OCI-LY1 (cell line): ENCODE results near the gene METTL18.

ENCODE experiments used
- H2AFZ ChIP-seq: fragments of 200-600 bp; sonication (generic), shearing (Covaris generic); 2 replicates; pipeline ENCODE4 v1.6.0; 2014; ENCODE audit warnings: antibody characterized with exemption, mild to moderate bottlenecking, low read length
- H3F3A ChIP-seq: fragments of 200-600 bp; sonication (generic), shearing (Covaris generic); 2 replicates; pipeline ENCODE4 v1.6.0; 2014; ENCODE audit warnings: mild to moderate bottlenecking, antibody characterized with exemption, low read length, moderate library complexity; ENCODE audit not compliant: insufficient read depth
- H3K27ac ChIP-seq: fragments of 200-600 bp; sonication (generic); 2 replicates; pipeline ENCODE4 v1.5.1; 2014; ENCODE audit warnings: low read length, mixed run types, mild to moderate bottlenecking, low read depth; ENCODE audit not compliant: poor library complexity, severe bottlenecking
- H3K27me3 ChIP-seq: fragments of 200-600 bp; sonication (generic); 2 replicates; pipeline ENCODE4 v1.6.0; 2014; ENCODE audit warnings: antibody characterized with exemption, mild to moderate bottlenecking, low read length, moderate library complexity; ENCODE audit not compliant: insufficient read depth
- H3K36me3 ChIP-seq: fragments of 200-600 bp; sonication (generic); 2 replicates; pipeline ENCODE4 v1.6.1; 2014; ENCODE audit warnings: mild to moderate bottlenecking, antibody characterized with exemption, low read length, moderate library complexity, mixed read lengths; ENCODE audit not compliant: insufficient read depth
- H3K4me1 ChIP-seq: fragments of 200-600 bp; sonication (generic); 2 replicates; pipeline ENCODE4 v1.5.1; 2014; ENCODE audit warnings: mild to moderate bottlenecking, low read length, moderate library complexity; ENCODE audit not compliant: insufficient read depth, severe bottlenecking
- H3K4me2 ChIP-seq: fragments of 200-600 bp; sonication (generic), shearing (Covaris generic); 2 replicates; pipeline ENCODE4 v1.6.1; 2014; ENCODE audit warnings: low read length
- H3K4me3 ChIP-seq: fragments of 200-600 bp; sonication (generic); 2 replicates; pipeline ENCODE4 v1.5.1; 2014; ENCODE audit warnings: low read length, low read depth, mild to moderate bottlenecking, mixed read lengths; ENCODE audit not compliant: poor library complexity, severe bottlenecking
- H3K79me2 ChIP-seq: fragments of 200-600 bp; shearing (Covaris generic); 2 replicates; pipeline ENCODE4 v1.6.1; 2016; ENCODE audit warnings: mixed run types, low read length, mixed read lengths; ENCODE audit not compliant: insufficient read depth
- H3K9ac ChIP-seq: fragments of 200-600 bp; sonication (generic), shearing (Covaris generic); 2 replicates; pipeline ENCODE4 v1.6.1; 2014; ENCODE audit warnings: mild to moderate bottlenecking, low read length, mixed read lengths
- H3K9me2 ChIP-seq: fragments of 200-600 bp; sonication (generic), shearing (Covaris generic); 2 replicates; pipeline ENCODE4 v1.6.1; 2014; ENCODE audit warnings: low read depth, mild to moderate bottlenecking, low read length, mixed read lengths
- H3K9me3 ChIP-seq: fragments of 200-600 bp; shearing (Covaris generic); 2 replicates; pipeline ENCODE4 v1.6.1; 2014; ENCODE audit warnings: low read length, mixed read lengths
- H4K20me1 ChIP-seq: fragments of 200-600 bp; sonication (generic), shearing (Covaris generic); 2 replicates; pipeline ENCODE4 v1.6.0; 2016; ENCODE audit warnings: mild to moderate bottlenecking, low read length; ENCODE audit not compliant: insufficient read depth
- EZH2 ChIP-seq: fragments of 200-600 bp; sonication (generic), shearing (Covaris generic); IDR thresholded peaks from 2 replicates; pipeline ENCODE4 v1.8.0; 2017; ENCODE audit warnings: borderline replicate concordance, mixed run types, mild to moderate bottlenecking, antibody characterized with exemption, low read length, moderate library complexity, mixed read lengths
- TF ChIP-seq, protein P1 (sequence below): fragments of 200-600 bp; sonication (generic), shearing (Covaris generic); IDR thresholded peaks from 2 replicates; pipeline ENCODE4 v1.5.1; 2017; ENCODE audit warnings: mild to moderate bottlenecking, antibody characterized with exemption, low read length, moderate library complexity, mixed read lengths

METTL18 gene

DNA sequence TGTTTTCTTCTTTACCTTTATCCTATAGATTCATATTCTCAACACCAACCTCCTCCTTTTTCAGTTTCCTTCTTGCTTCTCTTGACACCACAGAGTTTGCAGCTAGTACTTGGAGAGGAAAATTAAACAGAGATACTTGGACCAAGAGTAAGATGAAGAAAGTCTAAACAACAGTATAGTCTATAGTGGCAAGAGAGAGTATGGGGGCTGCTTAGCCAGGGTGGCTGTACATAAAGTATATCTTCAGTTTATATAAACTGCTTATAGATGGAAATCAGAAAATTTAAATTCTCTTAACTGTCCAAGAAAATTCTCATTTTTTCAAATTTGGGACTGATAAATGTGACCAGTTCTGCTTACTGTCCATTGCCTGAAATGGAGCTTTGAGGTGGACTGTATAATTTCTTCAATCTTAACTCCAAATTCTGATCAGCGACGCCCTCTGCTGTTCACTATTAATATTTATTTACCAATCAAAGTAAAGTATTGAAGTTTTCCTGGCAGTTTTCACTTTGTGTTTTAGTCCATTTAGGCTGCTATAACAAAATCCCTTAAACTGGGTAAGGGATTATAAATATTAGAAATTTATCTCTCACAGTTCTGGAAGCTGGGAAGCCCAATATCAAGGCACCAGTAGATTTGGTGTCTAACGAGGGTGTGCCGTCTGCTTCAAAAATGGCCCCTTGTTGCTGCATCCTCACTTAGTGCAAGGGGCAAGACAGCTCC is 14.8 kb upstream of the METTL18 start:
- Histone ChIP-seq H2AFZ (no peak overlapping the region), H3F3A (no peaks in the 10 kb centered on the region), H3K36me3 (peaks cover 74% of the 10 kb centered on the region)

DNA sequence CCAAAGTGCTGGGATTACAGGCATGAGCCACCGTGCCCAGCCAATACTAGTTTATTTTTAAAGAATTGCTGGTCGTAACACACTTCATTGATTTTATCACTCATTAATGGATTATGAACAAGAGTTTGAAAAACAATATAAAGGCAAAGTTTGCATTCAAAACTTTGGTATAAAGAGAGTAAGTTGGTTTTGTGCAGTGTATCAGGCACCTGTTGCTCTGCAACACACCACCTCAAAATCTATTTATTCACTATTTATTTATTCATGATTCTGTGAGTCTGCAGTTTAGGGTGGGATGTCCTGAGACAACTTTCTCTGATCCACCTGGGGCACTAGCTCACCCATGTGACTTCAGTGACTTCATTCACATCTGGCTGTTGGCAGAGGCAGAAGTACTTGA is 10.2 kb upstream of the METTL18 start:
- no peaks in the 10 kb centered on the region for H3K27me3 ChIP-seq
- no peaks in the 10 kb centered on the region for H3K9me3 ChIP-seq
- H3K27ac ChIP-seq, result no peak overlapping the region
- peaks cover 3% of the 10 kb centered on the region for H3K4me1 ChIP-seq
- 0 out of 2 replicates have a peak, but pooled peaks cover 3% of the 10 kb centered on the region for H3K79me2 ChIP-seq
- H3K9ac ChIP-seq, result no peak overlapping the region
- no peaks in the 10 kb centered on the region for H4K20me1 ChIP-seq
- H3K9me2 ChIP-seq, result no peaks in the 10 kb centered on the region
- no peak overlapping the region for H2AFZ ChIP-seq
- no peak for TF ChIP-seq EZH2
- H3K4me3 ChIP-seq, result no peak overlapping the region
- H3F3A ChIP-seq, result no peaks in the 10 kb centered on the region
- peaks cover 80% of the 10 kb centered on the region for H3K36me3 ChIP-seq
- no peak overlapping the region for H3K4me2 ChIP-seq

More for the DNA sequence above, 14.8 kb upstream of the METTL18 start:
- no peaks in the 10 kb centered on the region for H3K79me2 ChIP-seq
- H3K27ac ChIP-seq, result no peak overlapping the region
- no peak overlapping the region for H3K4me2 ChIP-seq
- H3K4me3 ChIP-seq, result no peak overlapping the region
- H3K9ac ChIP-seq, result no peak overlapping the region
- TF ChIP-seq, protein P1, sequence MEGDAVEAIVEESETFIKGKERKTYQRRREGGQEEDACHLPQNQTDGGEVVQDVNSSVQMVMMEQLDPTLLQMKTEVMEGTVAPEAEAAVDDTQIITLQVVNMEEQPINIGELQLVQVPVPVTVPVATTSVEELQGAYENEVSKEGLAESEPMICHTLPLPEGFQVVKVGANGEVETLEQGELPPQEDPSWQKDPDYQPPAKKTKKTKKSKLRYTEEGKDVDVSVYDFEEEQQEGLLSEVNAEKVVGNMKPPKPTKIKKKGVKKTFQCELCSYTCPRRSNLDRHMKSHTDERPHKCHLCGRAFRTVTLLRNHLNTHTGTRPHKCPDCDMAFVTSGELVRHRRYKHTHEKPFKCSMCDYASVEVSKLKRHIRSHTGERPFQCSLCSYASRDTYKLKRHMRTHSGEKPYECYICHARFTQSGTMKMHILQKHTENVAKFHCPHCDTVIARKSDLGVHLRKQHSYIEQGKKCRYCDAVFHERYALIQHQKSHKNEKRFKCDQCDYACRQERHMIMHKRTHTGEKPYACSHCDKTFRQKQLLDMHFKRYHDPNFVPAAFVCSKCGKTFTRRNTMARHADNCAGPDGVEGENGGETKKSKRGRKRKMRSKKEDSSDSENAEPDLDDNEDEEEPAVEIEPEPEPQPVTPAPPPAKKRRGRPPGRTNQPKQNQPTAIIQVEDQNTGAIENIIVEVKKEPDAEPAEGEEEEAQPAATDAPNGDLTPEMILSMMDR, result peak; percentile 60
- no peak for TF ChIP-seq EZH2
- H3K4me1 ChIP-seq, result no peaks in the 10 kb centered on the region
- H3K27me3 ChIP-seq, result no peaks in the 10 kb centered on the region
- no peaks in the 10 kb centered on the region; the same call in 1 of the 2 replicates for H3K9me3 ChIP-seq
- no peaks in the 10 kb centered on the region for H3K9me2 ChIP-seq
- no peaks in the 10 kb centered on the region for H4K20me1 ChIP-seq

DNA sequence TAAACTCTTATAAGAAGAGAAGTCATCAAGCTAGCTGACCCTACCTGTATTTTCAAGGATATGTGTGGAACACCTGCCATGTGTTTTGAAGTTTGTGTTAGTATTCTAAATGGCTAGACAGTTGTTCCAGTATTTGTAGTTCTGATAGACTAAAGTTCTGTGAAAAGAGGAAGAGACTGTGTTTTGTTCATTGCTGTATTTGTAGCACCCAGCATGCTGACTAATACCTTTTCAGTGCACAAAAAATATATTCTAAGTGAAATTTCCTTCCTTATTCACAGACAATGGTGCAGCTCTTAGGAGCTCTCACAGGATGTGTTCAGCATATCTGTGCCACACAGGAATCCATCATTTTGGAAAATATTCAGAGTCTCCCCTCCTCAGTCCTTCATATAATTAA is 8.2 kb upstream of the METTL18 start:
- Histone ChIP-seq H3K36me3 (peaks cover 73% of the 10 kb centered on the region), H3F3A (no peaks in the 10 kb centered on the region), H3K9ac (no peak overlapping the region), H3K9me2 (no peaks in the 10 kb centered on the region), H3K79me2 (peaks cover 8% of the 10 kb centered on the region; the same call in 1 of the 2 replicates), H3K9me3 (no peaks in the 10 kb centered on the region), H4K20me1 (no peaks in the 10 kb centered on the region), H3K4me2 (no peak overlapping the region), H2AFZ (no peak overlapping the region), H3K27ac (no peak overlapping the region), H3K4me1 (peaks cover 17% of the 10 kb centered on the region), H3K27me3 (no peaks in the 10 kb centered on the region), H3K4me3 (no peak overlapping the region)
- TF ChIP-seq, protein P1, result no peak
- no peak for TF ChIP-seq EZH2
